H1 (cell line): Measurements from ENCODE around the gene SERPINB6. TPM values are rescaled to one million over a fixed set of nuclear protein-coding genes. Genes with fewer than 3 reads are reported as not detected.

Experiments
- CTCF ChIA-PET: fragments of 300-600 bp; sonication (Branson Sonifier 250); formaldehyde crosslinking; loops from one replicate; lab custom pipeline; 2021; ENCODE audit not compliant: partially characterized antibody; lab: Charles Lee
- POLR2A ChIA-PET: fragments of 300-600 bp; sonication (Branson Sonifier 250); formaldehyde crosslinking; loops from one replicate; lab custom pipeline; 2021; ENCODE audit warnings: inconsistent platforms; ENCODE audit not compliant: partially characterized antibody; lab: Charles Lee
- DNase-seq, 2 experiments: peaks; one replicate each; pipeline versions ENCODE4 v3.0.0 to v3.0.0-alpha.2; 2010 to 2022; ENCODE audit warnings: low spot score in 2 of 2, low read depth in 1 of 2, mixed read lengths in 1 of 2
- FAIRE-seq: peaks from 2 replicates; lab custom pipeline; 2011; peaks lifted over from hg19 to GRCh38; lab: Jason Lieb, UNC
- H2AFZ ChIP-seq: 2 replicates; pipeline ENCODE4 v1.8.1; 2012; ENCODE audit warnings: low read length, inconsistent platforms
- H2AK5ac ChIP-seq: 2 replicates; pipeline ENCODE4 v1.6.1; 2013; ENCODE audit warnings: low read depth, low read length
- H2BK120ac ChIP-seq: replicated peaks from 2 replicates; pipeline ENCODE3; 2013; ENCODE audit warnings: low read depth, low read length, inconsistent platforms
- H2BK12ac ChIP-seq: 2 replicates; pipeline ENCODE4 v1.6.1; 2013; ENCODE audit warnings: low read depth, low read length
- H2BK15ac ChIP-seq: 2 replicates; pipeline ENCODE4 v1.6.1; 2013; ENCODE audit warnings: low read length
- H2BK20ac ChIP-seq: 2 replicates; pipeline ENCODE4 v1.6.1; 2013; ENCODE audit warnings: low read length
- H2BK5ac ChIP-seq: 2 replicates; pipeline ENCODE4 v1.6.1; 2013; ENCODE audit warnings: low read depth, low read length
- H3K14ac ChIP-seq: 2 replicates; pipeline ENCODE4 v1.6.1; 2013; ENCODE audit warnings: inconsistent platforms; ENCODE audit not compliant: insufficient read length
- H3K18ac ChIP-seq: 2 replicates; pipeline ENCODE4 v1.6.1; 2013; ENCODE audit warnings: low read length; ENCODE audit errors: extremely low read depth
- H3K23ac ChIP-seq: 2 replicates; pipeline ENCODE4 v1.6.1; 2013; ENCODE audit warnings: inconsistent platforms; ENCODE audit not compliant: insufficient read length
- H3K23me2 ChIP-seq: 2 replicates; pipeline ENCODE4 v1.6.1; 2013; ENCODE audit warnings: low read depth, low read length
- H3K27ac ChIP-seq: 2 replicates; pipeline ENCODE4 v1.6.1; 2011; ENCODE audit warnings: low read depth, low read length, inconsistent platforms
- H3K27me3 ChIP-seq, 4 experiments: replicated peaks in 1 of 4; 1 replicate in 1 of 4; 2 replicates in 3 of 4; pipeline versions ENCODE4 v1.6.1 to v1.8.1; 2011 to 2013; ENCODE audit warnings: low read length in 3 of 4, mild to moderate bottlenecking in 3 of 4, inconsistent platforms in 2 of 4, mixed read lengths in 2 of 4, moderate library complexity in 1 of 4; ENCODE audit not compliant: control insufficient read depth in 3 of 4, insufficient read depth in 3 of 4; ENCODE audit errors: extremely low read depth in 1 of 4
- H3K36me3 ChIP-seq, 4 experiments: 2 replicates each; pipeline versions ENCODE4 v1.6.1 to v1.8.1; 2011 to 2013; ENCODE audit warnings: mild to moderate bottlenecking in 4 of 4, low read length in 3 of 4, moderate library complexity in 2 of 4, control low read depth in 1 of 4, inconsistent platforms in 1 of 4; ENCODE audit not compliant: insufficient read depth in 4 of 4, control insufficient read depth in 2 of 4
- H3K4ac ChIP-seq: replicated peaks from 2 replicates; pipeline ENCODE3; 2013; ENCODE audit warnings: low read length, low read depth, mixed read lengths, inconsistent platforms; ENCODE audit not compliant: insufficient read length
- H3K4me1 ChIP-seq, 4 experiments: replicated peaks in 1 of 4; 1 replicate in 1 of 4; 2 replicates in 3 of 4; pipeline versions ENCODE4 v1.6.1 to v1.8.1; 2011 to 2013; ENCODE audit warnings: low read length in 3 of 4, inconsistent platforms in 2 of 4, mixed read lengths in 1 of 4; ENCODE audit not compliant: insufficient read depth in 4 of 4, control insufficient read depth in 3 of 4
- H3K4me2 ChIP-seq, 2 experiments: 2 replicates each; pipeline versions ENCODE4 v1.6.1 to v1.8.1; 2011 to 2013; ENCODE audit warnings: low read depth in 2 of 2, low read length in 2 of 2, control low read depth in 1 of 2, inconsistent platforms in 1 of 2, mild to moderate bottlenecking in 1 of 2; ENCODE audit not compliant: insufficient read depth in 1 of 2
- H3K4me3 ChIP-seq, 4 experiments: fragments of 200-600, 300-600 bp in 1 of 4; sonication (generic), shearing (Covaris generic), sonication (Bioruptor Twin) in 1 of 4; 2 replicates each; pipeline versions ENCODE4 v1.5.1 to v1.8.1; 2011 to 2016; ENCODE audit warnings: low read length in 4 of 4, low read depth in 3 of 4, control low read depth in 2 of 4, inconsistent platforms in 2 of 4, mild to moderate bottlenecking in 2 of 4, mixed read lengths in 1 of 4, moderate library complexity in 1 of 4; ENCODE audit not compliant: insufficient read depth in 2 of 4; ENCODE audit errors: extremely low read depth in 1 of 4
- H3K56ac ChIP-seq: replicated peaks from 2 replicates; pipeline ENCODE3; 2013; ENCODE audit warnings: low read depth, mild to moderate bottlenecking, mixed read lengths, low read length, inconsistent platforms; ENCODE audit not compliant: insufficient read length
- H3K79me1 ChIP-seq: 2 replicates; pipeline ENCODE4 v1.6.1; 2013; ENCODE audit warnings: low read depth, low read length, control low read depth
- H3K79me2 ChIP-seq, 2 experiments: 2 replicates each; pipeline versions ENCODE4 v1.6.1 to v1.8.1; 2012 to 2013; ENCODE audit warnings: low read length in 2 of 2, mild to moderate bottlenecking in 2 of 2, inconsistent platforms in 1 of 2; ENCODE audit not compliant: insufficient read depth in 2 of 2, control insufficient read depth in 1 of 2
- H3K9ac ChIP-seq, 4 experiments: replicated peaks in 1 of 4; 1 replicate in 1 of 4; 2 replicates in 3 of 4; pipeline versions ENCODE4 v1.6.1 to v1.8.1; 2011 to 2013; ENCODE audit warnings: low read depth in 3 of 4, low read length in 3 of 4, control low read depth in 2 of 4, mild to moderate bottlenecking in 2 of 4, moderate library complexity in 2 of 4, inconsistent platforms in 1 of 4; ENCODE audit errors: extremely low read depth in 1 of 4
- H3K9me3 ChIP-seq, 2 experiments: 2 replicates each; pipeline versions ENCODE4 v1.6.1 to v1.8.1; 2012 to 2013; ENCODE audit warnings: mild to moderate bottlenecking in 2 of 2, moderate library complexity in 2 of 2, control low read depth in 1 of 2, inconsistent platforms in 1 of 2, low read depth in 1 of 2, low read length in 1 of 2, mixed read lengths in 1 of 2; ENCODE audit not compliant: insufficient read depth in 2 of 2
- H4K20me1 ChIP-seq, 2 experiments: replicated peaks in 1 of 2; 2 replicates each; pipeline versions ENCODE3 to v1.8.1; 2011 to 2013; ENCODE audit warnings: inconsistent platforms in 2 of 2, low read length in 2 of 2, mild to moderate bottlenecking in 1 of 2; ENCODE audit not compliant: insufficient read depth in 2 of 2, control insufficient read depth in 1 of 2
- H4K5ac ChIP-seq: 2 replicates; pipeline ENCODE4 v1.6.1; 2013; ENCODE audit warnings: low read length, low read depth, mixed read lengths, inconsistent platforms; ENCODE audit not compliant: insufficient read length
- H4K8ac ChIP-seq: 2 replicates; pipeline ENCODE4 v1.8.0; 2013; ENCODE audit warnings: mild to moderate bottlenecking, moderate library complexity, low read length, inconsistent platforms; ENCODE audit not compliant: insufficient read depth; ENCODE audit errors: extremely low read depth
- H4K91ac ChIP-seq: replicated peaks from 2 replicates; pipeline ENCODE3; 2013; ENCODE audit warnings: low read length, mixed read lengths, inconsistent platforms; ENCODE audit not compliant: insufficient read length
- GABPA ChIP-seq: IDR thresholded peaks from 2 replicates; pipeline ENCODE4 v1.6.1; 2011; ENCODE audit warnings: mild to moderate bottlenecking, low read length, moderate library complexity, borderline replicate concordance; ENCODE audit not compliant: insufficient read depth
- NRF1 ChIP-seq: IDR thresholded peaks from 2 replicates; pipeline ENCODE4 v1.6.1; 2011; ENCODE audit warnings: mild to moderate bottlenecking, low read depth, low read length, improper control_type of control experiment
- RBBP5 ChIP-seq: IDR thresholded peaks from 2 replicates; pipeline ENCODE4 v1.7.1; 2012; ENCODE audit warnings: low read depth, mild to moderate bottlenecking, inconsistent platforms, low read length, moderate library complexity, borderline replicate concordance
- RXRA ChIP-seq: IDR thresholded peaks from 2 replicates; pipeline ENCODE4 v1.6.1; 2011; ENCODE audit warnings: low read depth, mild to moderate bottlenecking, low read length, moderate library complexity; ENCODE audit not compliant: insufficient read depth
- SAP30 ChIP-seq: fragments of 300-600 bp; sonication (generic); IDR thresholded peaks from 2 replicates; pipeline ENCODE4 v1.7.1; 2012; ENCODE audit warnings: low read length, moderate library complexity, mild to moderate bottlenecking, inconsistent platforms; ENCODE audit not compliant: insufficient read depth, insufficient replicate concordance
- SUZ12 ChIP-seq: fragments of 200-600 bp; sonication (generic); IDR thresholded peaks from 2 replicates; pipeline ENCODE4 v1.6.1; 2012; ENCODE audit warnings: mild to moderate bottlenecking, inconsistent platforms, low read length, moderate library complexity, mixed read lengths
- TCF12 ChIP-seq: IDR thresholded peaks from 2 replicates; pipeline ENCODE4 v1.6.1; 2011; ENCODE audit warnings: low read depth, mild to moderate bottlenecking, low read length
- WGBS, 2 experiments: shearing (Covaris generic) in 1 of 2; methylation state at CpG; one replicate each; pipeline versions ENCODE4 v1.1.6 to v1.1.7; 2013 to 2015; ENCODE audit warnings: low lambda C conversion rate in 2 of 2, mixed read lengths in 2 of 2, inconsistent platforms in 1 of 2, low coverage in 1 of 2, missing lambda C conversion rate in 1 of 2; ENCODE audit not compliant: insufficient replicate concordance in 2 of 2, insufficient coverage in 1 of 2, insufficient read length in 1 of 2; ENCODE audit errors: extremely low coverage in 1 of 2, missing lambda C conversion rate in 1 of 2; 5-methylcytosine and 5-hydroxymethylcytosine counted together
- polyA plus RNA-seq, 7 experiments: library from polyadenylated mRNA; depleted of rRNA in 3 of 7; stranded (reverse) in 5 of 7; unstranded in 2 of 7; fragments of >200 nt in 5 of 7; fragments of 200-250 nt in 2 of 7; gene quantifications; 1 replicate in 5 of 7; 2 replicates in 1 of 7; 4 replicates in 1 of 7; pipeline versions ENCODE4 v1.2.1 to v1.2.3, GENCODE V29; 2011 to 2013; ENCODE audit warnings: missing spikeins in 2 of 7, mixed read lengths in 2 of 7
- total RNA-seq: library from RNA; stranded (reverse); fragmentation: NEBNext Ultra II Directional; extraction: Animal tissue kit (Norgen Biotek cat#: 25700); gene quantifications from 2 replicates; pipeline ENCODE4 v1.2.1, GENCODE V29; 2021

The SERPINB6 gene
- total and polyA plus RNA-seq, 2 of the 8 experiments (the other 6 are each of a cell fraction or from before 2014, with no cell fraction given): 27.2 to 29.4 TPM

- ChIA-PET POLR2A (interaction anchor here (1.3 to 2.0 kb wide), 3 partner anchors 9 to 11 kb away, joined by 4 read pairs; no protein-coding TSS in a partner anchor), CTCF (interaction anchor here (0.7 to 20.6 kb wide), 11 partner anchors 10 to 167 kb away, joined by 3 to 293 read pairs (median 7); partner anchors contain the start of gene SERPINB1)
- DNase-seq: no peak
- no peak for TF ChIP-seq SAP30
- no peak for TF ChIP-seq NRF1
- TF ChIP-seq SUZ12: no peak
- TF ChIP-seq RBBP5: no peak
- TF ChIP-seq RXRA: no peak
- TF ChIP-seq GABPA: no peak
- no peak for TF ChIP-seq TCF12
Observed at GRCh38 chr6:2950713-2951112, 20.7 kb downstream of the SERPINB6 start.

More at GRCh38 chr6:2950713-2951112, 20.7 kb downstream of the SERPINB6 start:
- Histone ChIP-seq H2BK12ac (no peak overlapping the region), H3K79me1 (no peaks in the 10 kb centered on the region), H3K9me3 (no peaks in the 10 kb centered on the region), H3K79me2 (no peaks in the 10 kb centered on the region), H3K4me1 (peaks cover 0 to 7% (median 3%) of the 10 kb centered on the region in 4 experiments; a peak in 6 of 7 replicates), H3K4me2 (no peak overlapping the region), H3K27me3 (no peaks in the 10 kb centered on the region), H4K5ac (no peak overlapping the region), H4K8ac (no peak overlapping the region), H3K18ac (no peak overlapping the region), H4K91ac (no peak overlapping the region), H3K23me2 (no peaks in the 10 kb centered on the region), H2BK5ac (no peak overlapping the region), H3K36me3 (no peaks in the 10 kb centered on the region), H2BK20ac (no peak overlapping the region), H3K23ac (no peak overlapping the region), H4K20me1 (no peaks in the 10 kb centered on the region), H2AFZ (no peak overlapping the region), H2BK120ac (no peak overlapping the region), H3K9ac (no peak overlapping the region), H3K14ac (no peak overlapping the region), H3K4me3 (no peak overlapping the region), H3K4ac (no peak overlapping the region), H3K56ac (no peak overlapping the region), H2AK5ac (no peak overlapping the region), H2BK15ac (no peak overlapping the region), H3K27ac (no peak overlapping the region)
- WGBS, 2 experiments: 86% methylated on average over 12 of the region's 12 CpGs; no CpG with 5 or more reads in 1 of the 2 experiments
- FAIRE-seq: no peak
